MG63 (cell line): ENCODE measurements around the gene GPC6. TPM values are rescaled to one million over a fixed set of nuclear protein-coding genes. Genes with fewer than 3 reads are reported as not detected.

Experiments
- DNase-seq: peaks from one replicate; pipeline ENCODE4 v3.0.0-alpha.2; 2020
- H3K27me3 ChIP-seq: fragments of 250-450 bp; sonication (Bioruptor Pico); 2 replicates; pipeline ENCODE4 v1.5.1; 2020; ENCODE audit warnings: mild to moderate bottlenecking, moderate library complexity
- H3K36me3 ChIP-seq: fragments of 250-450 bp; sonication (Bioruptor Pico); 2 replicates; pipeline ENCODE4 v1.5.1; 2020; ENCODE audit warnings: mild to moderate bottlenecking, moderate library complexity
- H3K4me3 ChIP-seq: fragments of 250-450 bp; sonication (Bioruptor Pico); 2 replicates; pipeline ENCODE4 v1.5.1; 2020; ENCODE audit warnings: mild to moderate bottlenecking, moderate library complexity
- H3K9me3 ChIP-seq: fragments of 250-450 bp; sonication (Bioruptor Pico); 2 replicates; pipeline ENCODE4 v1.5.1; 2020; ENCODE audit warnings: mild to moderate bottlenecking, moderate library complexity
- total RNA-seq: library from RNA; depleted of rRNA; stranded (reverse); fragments of >200 nt; shearing (Covaris generic); gene quantifications from 2 replicates; pipeline ENCODE4 v1.2.3, GENCODE V29; 2014; ENCODE audit warnings: low replicate concordance

GPC6 gene
- total RNA-seq, 1 experiment from 2014 or later: 4.1 TPM

- no peaks in the 10 kb centered on the region for H3K36me3 ChIP-seq
- H3K27me3 ChIP-seq: no peaks in the 10 kb centered on the region
- H3K4me3 ChIP-seq: no peak overlapping the region
- DNase-seq: peak; percentile 62
- H3K9me3 ChIP-seq: no peaks in the 10 kb centered on the region
Measured at GRCh38 chr13:94305463-94305862, 1078.9 kb downstream of the GPC6 start.

GRCh38 chr13:94305934-94306333 is 1079.3 kb downstream of the GPC6 start:
- no peaks in the 10 kb centered on the region for H3K36me3 ChIP-seq
- H3K9me3 ChIP-seq: no peaks in the 10 kb centered on the region
- DNase-seq: no peak
- H3K4me3 ChIP-seq: no peak overlapping the region
- no peaks in the 10 kb centered on the region for H3K27me3 ChIP-seq

- H3K36me3 ChIP-seq: no peaks in the 10 kb centered on the region
- no peaks in the 10 kb centered on the region for H3K27me3 ChIP-seq
- H3K9me3 ChIP-seq: no peaks in the 10 kb centered on the region
- H3K4me3 ChIP-seq: no peak overlapping the region
- DNase-seq: no peak
Measured at GRCh38 chr13:94308832-94309231, 1082.2 kb downstream of the GPC6 start.

GRCh38 chr13:94309576-94309975 is 1083.0 kb downstream of the GPC6 start:
- Histone ChIP-seq H3K27me3 (no peaks in the 10 kb centered on the region), H3K36me3 (no peaks in the 10 kb centered on the region), H3K9me3 (no peaks in the 10 kb centered on the region), H3K4me3 (no peak overlapping the region)
- no peak for DNase-seq

GRCh38 chr13:94309997-94310855 is 1083.6 kb downstream of the GPC6 start:
- Histone ChIP-seq H3K4me3 (no peak overlapping the region), H3K9me3 (no peaks in the 10 kb centered on the region), H3K27me3 (no peaks in the 10 kb centered on the region), H3K36me3 (no peaks in the 10 kb centered on the region)
- peak; percentile 26 for DNase-seq

GRCh38 chr13:94311893-94312292 is 1085.3 kb downstream of the GPC6 start:
- Histone ChIP-seq H3K27me3 (no peaks in the 10 kb centered on the region), H3K9me3 (no peaks in the 10 kb centered on the region), H3K4me3 (no peak overlapping the region), H3K36me3 (no peaks in the 10 kb centered on the region)
- DNase-seq: no peak

GRCh38 chr13:94312511-94313216 is 1086.1 kb downstream of the GPC6 start:
- no peak for DNase-seq
- Histone ChIP-seq H3K4me3 (no peak overlapping the region), H3K27me3 (no peaks in the 10 kb centered on the region), H3K36me3 (no peaks in the 10 kb centered on the region), H3K9me3 (no peaks in the 10 kb centered on the region)

GRCh38 chr13:94313321-94313910 is 1086.8 kb downstream of the GPC6 start:
- Histone ChIP-seq H3K27me3 (no peaks in the 10 kb centered on the region), H3K36me3 (no peaks in the 10 kb centered on the region)
- no peak for DNase-seq

GRCh38 chr13:94313926-94314325 is 1087.3 kb downstream of the GPC6 start:
- Histone ChIP-seq H3K9me3 (no peaks in the 10 kb centered on the region), H3K4me3 (no peak overlapping the region), H3K27me3 (no peaks in the 10 kb centered on the region), H3K36me3 (no peaks in the 10 kb centered on the region)
- no peak for DNase-seq

More at GRCh38 chr13:94313321-94313910, 1086.8 kb downstream of the GPC6 start:
- Histone ChIP-seq H3K4me3 (no peak overlapping the region), H3K9me3 (no peaks in the 10 kb centered on the region)

GRCh38 chr13:94315188-94315587 is 1088.6 kb downstream of the GPC6 start:
- no peak for DNase-seq
- Histone ChIP-seq H3K9me3 (no peaks in the 10 kb centered on the region), H3K27me3 (no peaks in the 10 kb centered on the region), H3K4me3 (no peak overlapping the region), H3K36me3 (no peaks in the 10 kb centered on the region)

- no peaks in the 10 kb centered on the region for H3K9me3 ChIP-seq
- H3K36me3 ChIP-seq: no peaks in the 10 kb centered on the region
- H3K4me3 ChIP-seq: no peak overlapping the region
- DNase-seq: no peak
- no peaks in the 10 kb centered on the region for H3K27me3 ChIP-seq
Measured at GRCh38 chr13:94317063-94317491, 1090.5 kb downstream of the GPC6 start.

- Histone ChIP-seq H3K4me3 (no peak overlapping the region), H3K9me3 (no peaks in the 10 kb centered on the region), H3K36me3 (no peaks in the 10 kb centered on the region), H3K27me3 (no peaks in the 10 kb centered on the region)
- DNase-seq: no peak
Measured at GRCh38 chr13:94318418-94318817, 1091.8 kb downstream of the GPC6 start.

- H3K36me3 ChIP-seq: no peaks in the 10 kb centered on the region
- no peak overlapping the region for H3K4me3 ChIP-seq
- no peaks in the 10 kb centered on the region for H3K27me3 ChIP-seq
- no peaks in the 10 kb centered on the region for H3K9me3 ChIP-seq
- DNase-seq: no peak
Measured at GRCh38 chr13:94319501-94319900, 1092.9 kb downstream of the GPC6 start.

- Histone ChIP-seq H3K9me3 (no peaks in the 10 kb centered on the region), H3K4me3 (no peak overlapping the region), H3K36me3 (no peaks in the 10 kb centered on the region), H3K27me3 (no peaks in the 10 kb centered on the region)
- no peak for DNase-seq
Measured at GRCh38 chr13:94322925-94323763, 1096.5 kb downstream of the GPC6 start.

- no peak for DNase-seq
- Histone ChIP-seq H3K36me3 (no peaks in the 10 kb centered on the region), H3K4me3 (no peak overlapping the region), H3K27me3 (no peaks in the 10 kb centered on the region), H3K9me3 (no peaks in the 10 kb centered on the region)
Measured at GRCh38 chr13:94323764-94324758, 1097.5 kb downstream of the GPC6 start.
